CD8-positive, alpha-beta memory T cell (primary cell): ENCODE results near the gene PRKCZ. TPM values are rescaled to one million over a fixed set of nuclear protein-coding genes. Genes with fewer than 3 reads are reported as not detected.

Experiments
- CTCF ChIA-PET: fragments of 350-600 bp; sonication (Branson Sonifier 250); formaldehyde crosslinking; loops from one replicate; lab custom pipeline; 2021; ENCODE audit warnings: antibody characterized with exemption; lab: Charles Lee
- POLR2A ChIA-PET: fragments of 350-600 bp; sonication (Branson Sonifier 250); formaldehyde crosslinking; loops from one replicate; lab custom pipeline; 2021; ENCODE audit warnings: antibody characterized with exemption; lab: Charles Lee
- DNase-seq, 5 donors: peaks; one replicate each; pipeline versions ENCODE4 v3.0.0 to v3.0.0-alpha.2; 2020 to 2022; ENCODE audit warnings: mixed read lengths in 1 of 5
- H3K27ac ChIP-seq: one replicate; pipeline ENCODE4 v1.7.0; 2013; ENCODE audit warnings: low read depth, mild to moderate bottlenecking, low read length, moderate library complexity
- H3K27me3 ChIP-seq: 2 replicates; pipeline ENCODE4 v1.7.0; 2013; ENCODE audit warnings: low read length, mild to moderate bottlenecking; ENCODE audit not compliant: insufficient read depth, poor library complexity, severe bottlenecking
- H3K36me3 ChIP-seq: 2 replicates; pipeline ENCODE4 v1.7.0; 2013; ENCODE audit warnings: mild to moderate bottlenecking, low read length, moderate library complexity; ENCODE audit not compliant: insufficient read depth
- H3K4me1 ChIP-seq: 2 replicates; pipeline ENCODE4 v1.7.0; 2013; ENCODE audit warnings: mild to moderate bottlenecking, low read length, moderate library complexity; ENCODE audit not compliant: insufficient read depth
- H3K4me3 ChIP-seq: 2 replicates; pipeline ENCODE4 v1.7.0; 2013; ENCODE audit warnings: mild to moderate bottlenecking, low read length
- H3K9me3 ChIP-seq: 2 replicates; pipeline ENCODE4 v1.7.0; 2013; ENCODE audit warnings: mild to moderate bottlenecking, low read length
- H3K27ac Mint-ChIP-seq, 8 donors: one replicate each; pipeline ENCODE4 v1.8.0; 2020 to 2021; ENCODE audit warnings: mixed read lengths in 8 of 8, mild to moderate bottlenecking in 6 of 8, inconsistent platforms in 3 of 8, moderate library complexity in 3 of 8
- H3K27me3 Mint-ChIP-seq, 2 donors: one replicate each; pipeline ENCODE4 v1.8.0; 2020 to 2021; ENCODE audit warnings: mixed read lengths in 2 of 2, mild to moderate bottlenecking in 1 of 2, moderate library complexity in 1 of 2
- H3K36me3 Mint-ChIP-seq, 3 donors: one replicate each; pipeline ENCODE4 v1.8.0; 2020 to 2021; ENCODE audit warnings: mixed read lengths in 3 of 3, inconsistent platforms in 1 of 3, mild to moderate bottlenecking in 1 of 3
- H3K4me1 Mint-ChIP-seq, 3 donors: one replicate each; pipeline ENCODE4 v1.8.0; 2020 to 2021; ENCODE audit warnings: mixed read lengths in 3 of 3, inconsistent platforms in 1 of 3, mild to moderate bottlenecking in 1 of 3
- H3K4me3 Mint-ChIP-seq, 7 donors: one replicate each; pipeline ENCODE4 v1.8.0; 2020 to 2021; ENCODE audit warnings: mixed read lengths in 7 of 7, mild to moderate bottlenecking in 6 of 7, moderate library complexity in 4 of 7, inconsistent platforms in 2 of 7
- H3K9me3 Mint-ChIP-seq, 5 donors: one replicate each; pipeline ENCODE4 v1.8.0; 2020 to 2022; ENCODE audit warnings: mixed read lengths in 5 of 5, mild to moderate bottlenecking in 3 of 5, moderate library complexity in 2 of 5, inconsistent platforms in 1 of 5
- polyA plus RNA-seq: library from polyadenylated mRNA; unstranded; fragments of 300-500 nt; fragmentation: Illumina TruSeq; gene quantifications from one replicate; pipeline ENCODE4 v1.2.3, GENCODE V29; 2021
- total RNA-seq, 2 experiments: library from RNA; stranded (reverse); gene quantifications; one replicate each; pipeline ENCODE4 v1.2.3, GENCODE V29; 2021

The PRKCZ gene
- total and polyA plus RNA-seq, 3 experiments from 2014 or later = 13.8 to 17.4 (median 15.4) TPM

DNA sequence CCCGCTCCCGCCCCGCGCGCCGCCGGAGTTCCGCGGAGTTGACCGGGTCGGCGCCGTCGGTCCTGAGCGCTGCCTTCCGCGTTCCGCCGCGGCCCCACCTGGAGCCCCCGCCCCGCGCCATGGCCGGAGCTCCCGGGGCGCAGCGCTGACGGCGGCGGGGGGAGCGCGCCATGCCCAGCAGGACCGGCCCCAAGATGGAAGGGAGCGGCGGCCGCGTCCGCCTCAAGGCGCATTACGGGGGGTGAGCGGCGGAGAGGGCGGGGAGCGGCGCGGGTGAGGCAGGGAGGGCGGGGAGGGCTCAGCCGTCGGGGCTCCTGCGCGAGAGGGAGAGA is 216 bp downstream of the PRKCZ start:
- Histone ChIP-seq H3K4me3 (no peak overlapping the region), H3K4me1 (peaks cover 20% of the 10 kb centered on the region), H3K27ac (no peak overlapping the region), H3K36me3 (no peaks in the 10 kb centered on the region), H3K9me3 (no peaks in the 10 kb centered on the region), H3K27me3 (no peaks in the 10 kb centered on the region)
- no peak for DNase-seq
- peaks cover 6 to 8% of the 10 kb centered on the region in 2 donors for H3K27me3 Mint-ChIP-seq
- ChIA-PET POLR2A (interaction anchor here (1.1 kb wide), 1 partner anchor 98 kb away, joined by 3 read pairs; no protein-coding TSS in a partner anchor), CTCF (no interaction called here)
- no peak overlapping the region for H3K27ac Mint-ChIP-seq
- H3K9me3 Mint-ChIP-seq = no peaks in the 10 kb centered on the region
- peaks cover 11 to 35% (median 12%) of the 10 kb centered on the region in 3 donors for H3K4me1 Mint-ChIP-seq
- H3K36me3 Mint-ChIP-seq = peaks cover 0 to 2% (median 0%) of the 10 kb centered on the region in 3 donors
- H3K4me3 Mint-ChIP-seq = peak overlapping the region; percentile 19 to 89 (median 68)

DNA sequence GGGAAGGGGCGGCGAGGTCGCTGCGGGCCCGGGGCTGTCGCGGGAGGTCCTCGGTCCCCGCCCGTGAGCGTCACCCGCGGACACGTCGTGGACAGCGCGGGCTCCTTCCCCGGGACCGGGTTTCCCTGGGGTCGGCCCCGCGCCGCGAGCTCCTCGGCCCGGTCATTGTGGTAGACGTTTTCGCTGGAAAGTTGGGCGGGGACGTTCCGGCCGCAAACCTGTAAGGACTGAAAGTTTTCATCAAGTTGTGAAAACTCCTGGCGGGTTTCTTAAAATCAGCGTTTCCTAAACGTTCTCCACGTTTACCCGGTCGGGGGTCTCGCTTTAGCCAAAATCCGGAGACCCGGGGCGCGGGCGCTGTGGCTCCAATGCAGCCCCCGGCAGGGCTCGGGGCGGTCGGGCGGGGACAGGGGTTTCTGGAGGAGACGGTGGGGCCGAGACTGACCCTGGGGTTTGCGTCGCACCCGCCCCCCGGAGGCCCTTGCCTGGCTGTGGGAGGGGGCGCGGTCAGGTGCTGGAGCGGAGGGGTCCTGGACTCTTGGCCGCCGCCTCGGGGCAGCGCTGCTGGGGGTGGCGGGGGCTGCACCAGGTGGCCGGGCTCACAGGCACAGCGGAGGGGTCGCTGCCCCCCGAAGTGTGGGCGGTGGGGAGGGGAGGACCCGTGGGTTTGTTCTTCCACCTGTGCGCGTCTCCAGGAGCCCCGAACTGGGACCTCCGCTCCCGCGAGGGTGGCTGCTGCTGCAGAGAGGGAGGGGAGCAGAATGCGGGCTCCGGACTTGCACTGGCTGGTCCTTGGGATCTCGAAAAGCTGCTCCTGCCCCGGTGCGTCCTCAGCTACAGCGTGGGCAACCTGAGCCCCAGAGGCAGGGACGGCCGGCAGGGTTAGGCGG is 827 bp downstream of the PRKCZ start:
- DNase-seq = peak in 1 of 5 donors; percentile 11
- no peaks in the 10 kb centered on the region for H3K9me3 ChIP-seq
- peaks cover 17% of the 10 kb centered on the region for H3K4me1 ChIP-seq
- peaks cover 0 to 7% (median 0%) of the 10 kb centered on the region in 3 donors for H3K36me3 Mint-ChIP-seq
- H3K4me1 Mint-ChIP-seq = peaks cover 7 to 30% (median 8%) of the 10 kb centered on the region in 3 donors
- peak overlapping the region in 4 of 8 donors; percentile 26 to 95 (median 58) for H3K27ac Mint-ChIP-seq
- ChIA-PET CTCF (no interaction called here), POLR2A (no interaction called here)
- peaks cover 4 to 8% of the 10 kb centered on the region in 2 donors for H3K27me3 Mint-ChIP-seq
- H3K4me3 Mint-ChIP-seq = peak overlapping the region; percentile 72 to 89 (median 77)
- H3K36me3 ChIP-seq = no peaks in the 10 kb centered on the region
- H3K27ac ChIP-seq = no peak overlapping the region
- H3K27me3 ChIP-seq = no peaks in the 10 kb centered on the region
- peak overlapping the region; percentile 28 for H3K4me3 ChIP-seq
- no peaks in the 10 kb centered on the region for H3K9me3 Mint-ChIP-seq

DNA sequence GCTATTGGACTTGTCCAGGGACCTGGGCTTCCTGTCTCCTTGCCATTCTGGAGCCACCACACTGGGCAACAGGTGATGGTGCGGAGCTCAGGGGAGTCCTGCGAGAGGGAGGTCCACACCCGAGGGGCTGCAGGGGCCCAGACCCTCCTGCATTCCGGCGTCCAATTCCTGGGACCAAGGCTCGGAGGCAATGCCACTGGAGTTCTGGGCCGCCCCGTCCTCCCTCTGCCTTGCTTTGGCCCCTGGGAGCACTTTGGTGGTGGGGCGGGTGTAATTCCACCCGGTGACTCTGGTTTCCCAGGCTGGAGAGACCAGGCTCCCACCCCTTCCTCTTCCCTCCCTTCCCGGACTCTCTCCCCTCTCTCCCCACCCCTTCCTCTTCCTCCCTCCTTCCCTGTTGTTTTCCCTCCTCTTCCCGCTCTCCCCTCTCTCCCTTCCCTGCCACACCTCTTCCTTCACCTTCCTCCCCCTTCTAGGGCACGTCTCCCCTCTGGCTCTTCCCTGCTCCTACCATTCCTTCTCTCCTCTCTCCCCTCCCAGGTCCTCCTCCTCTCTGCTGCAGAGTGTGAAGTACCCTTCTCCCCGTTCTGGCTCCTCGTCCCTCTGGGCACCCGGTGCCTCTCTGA is 2.0 kb downstream of the PRKCZ start:
- Mint-ChIP-seq H3K27me3 (peaks cover 4 to 8% of the 10 kb centered on the region in 2 donors), H3K4me1 (peaks cover 7 to 30% (median 8%) of the 10 kb centered on the region in 3 donors), H3K4me3 (peak overlapping the region; percentile 72 to 89 (median 77)), H3K9me3 (no peaks in the 10 kb centered on the region), H3K27ac (peak overlapping the region in 3 of 8 donors; percentile 6 to 66 (median 55)), H3K36me3 (peaks cover 0 to 15% (median 0%) of the 10 kb centered on the region in 3 donors)
- no peaks in the 10 kb centered on the region for H3K27me3 ChIP-seq
- H3K4me1 ChIP-seq = peaks cover 17% of the 10 kb centered on the region
- H3K36me3 ChIP-seq = no peaks in the 10 kb centered on the region
- CTCF ChIA-PET = interaction anchor here (2.4 kb wide), 1 partner anchor 7 kb away, joined by 9 read pairs; no protein-coding TSS in a partner anchor
- no peaks in the 10 kb centered on the region for H3K9me3 ChIP-seq
- no peak for DNase-seq
- no peak overlapping the region for H3K27ac ChIP-seq
- POLR2A ChIA-PET = no interaction called here
- no peak overlapping the region for H3K4me3 ChIP-seq

DNA sequence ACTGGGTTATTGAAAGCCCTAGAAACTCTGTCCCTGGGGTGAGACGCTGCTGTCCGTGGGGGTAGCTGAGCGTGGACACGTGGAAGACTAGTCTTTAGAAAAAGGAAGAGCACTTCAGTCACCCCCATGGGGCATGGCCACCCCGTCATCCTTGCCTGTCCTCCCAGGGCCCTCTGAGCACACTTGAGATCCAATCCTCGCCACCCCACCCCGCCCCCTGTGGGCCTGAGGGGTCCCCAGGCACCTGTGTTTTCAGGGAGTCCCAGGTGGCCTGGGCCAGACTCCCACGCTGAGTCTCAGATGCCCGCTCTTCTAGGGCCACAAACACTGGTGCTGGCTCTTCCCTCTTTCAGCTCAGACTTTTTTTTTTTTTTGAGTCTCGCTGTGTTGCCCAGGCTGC is 2.5 kb downstream of the PRKCZ start:
- H3K27me3 ChIP-seq = no peaks in the 10 kb centered on the region
- no peaks in the 10 kb centered on the region for H3K9me3 Mint-ChIP-seq
- H3K4me1 ChIP-seq = peaks cover 17% of the 10 kb centered on the region
- H3K27ac Mint-ChIP-seq = peak overlapping the region in 2 of 8 donors; percentile 12 to 55
- H3K4me3 Mint-ChIP-seq = peak overlapping the region; percentile 43 to 89 (median 65)
- peaks cover 7 to 30% (median 8%) of the 10 kb centered on the region in 3 donors for H3K4me1 Mint-ChIP-seq
- POLR2A ChIA-PET = interaction anchor here (0.5 kb wide), 1 partner anchor 10 kb away, joined by 4 read pairs; no protein-coding TSS in a partner anchor
- H3K36me3 ChIP-seq = no peaks in the 10 kb centered on the region
- no peaks in the 10 kb centered on the region for H3K9me3 ChIP-seq
- no peak for DNase-seq
- peaks cover 4 to 8% of the 10 kb centered on the region in 2 donors for H3K27me3 Mint-ChIP-seq
- H3K4me3 ChIP-seq = no peak overlapping the region
- H3K36me3 Mint-ChIP-seq = peaks cover 0 to 21% (median 0%) of the 10 kb centered on the region in 3 donors
- CTCF ChIA-PET = interaction anchor here (2.4 kb wide), 1 partner anchor 8 kb away, joined by 9 read pairs; no protein-coding TSS in a partner anchor
- H3K27ac ChIP-seq = no peak overlapping the region

DNA sequence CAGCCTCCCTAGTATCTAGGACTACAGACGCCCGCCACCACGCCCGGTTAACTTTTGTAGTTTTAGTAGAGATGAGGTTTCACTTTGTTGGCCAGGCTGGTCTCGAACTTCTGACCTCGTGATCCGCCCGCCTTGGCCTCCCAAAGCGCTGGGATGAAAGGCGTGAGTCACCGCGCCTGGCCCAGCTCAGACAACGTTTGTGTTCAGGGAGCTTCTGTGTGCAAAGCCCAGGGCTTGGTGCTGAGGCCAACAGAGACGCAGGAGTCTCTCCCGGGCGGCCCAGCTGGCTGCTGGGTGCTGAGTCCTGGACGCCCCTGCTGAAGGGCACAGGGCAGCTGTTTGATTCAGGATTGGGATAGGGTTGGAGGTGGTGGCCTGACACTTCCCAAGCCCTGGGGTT is 3.0 kb downstream of the PRKCZ start:
- Mint-ChIP-seq H3K4me1 (peaks cover 7 to 30% (median 8%) of the 10 kb centered on the region in 3 donors), H3K27me3 (peaks cover 4 to 7% of the 10 kb centered on the region in 2 donors), H3K9me3 (no peaks in the 10 kb centered on the region), H3K4me3 (peak overlapping the region; percentile 37 to 89 (median 59)), H3K27ac (peak overlapping the region in 2 of 8 donors; percentile 55 to 77), H3K36me3 (peaks cover 0 to 25% (median 0%) of the 10 kb centered on the region in 3 donors)
- no peaks in the 10 kb centered on the region for H3K36me3 ChIP-seq
- H3K4me1 ChIP-seq = peaks cover 17% of the 10 kb centered on the region
- POLR2A ChIA-PET = interaction anchor here (0.5 kb wide), 1 partner anchor 11 kb away, joined by 4 read pairs; no protein-coding TSS in a partner anchor
- H3K4me3 ChIP-seq = no peak overlapping the region
- no peak for DNase-seq
- no peaks in the 10 kb centered on the region for H3K9me3 ChIP-seq
- H3K27ac ChIP-seq = no peak overlapping the region
- CTCF ChIA-PET = interaction anchor here (2.4 kb wide), 1 partner anchor 9 kb away, joined by 9 read pairs; no protein-coding TSS in a partner anchor
- no peaks in the 10 kb centered on the region for H3K27me3 ChIP-seq

DNA sequence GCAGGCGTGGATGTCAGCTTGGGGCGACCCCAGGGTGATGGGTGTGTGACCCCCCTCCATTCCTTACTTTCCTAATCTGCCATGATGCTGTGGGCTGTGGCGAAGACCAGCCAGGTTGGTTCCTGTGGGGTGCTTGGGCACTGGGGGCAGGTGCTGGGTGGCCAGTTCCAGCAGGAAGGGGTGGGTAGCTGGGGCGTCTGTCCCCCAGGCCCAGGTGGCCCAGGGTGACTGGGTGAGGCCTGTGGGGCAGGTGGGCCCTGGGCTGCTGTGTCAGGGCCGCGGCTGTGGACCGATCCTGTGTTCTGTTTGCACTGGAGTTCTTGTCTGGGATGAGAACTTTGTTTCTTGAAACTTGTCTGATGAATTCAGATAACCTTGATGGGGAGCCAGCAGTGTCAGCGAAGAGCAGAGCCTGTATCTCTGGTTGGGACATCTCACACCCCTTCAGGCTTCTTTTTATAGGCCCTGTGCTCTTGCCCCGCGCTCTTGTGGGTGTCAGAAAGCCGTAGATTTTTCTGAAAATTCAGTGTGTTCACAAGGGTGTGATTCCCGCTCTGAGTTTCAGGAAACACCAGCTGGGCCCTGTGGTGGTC is 3.7 kb downstream of the PRKCZ start:
- peaks cover 2 to 4% of the 10 kb centered on the region in 2 donors for H3K27me3 Mint-ChIP-seq
- ChIA-PET POLR2A (no interaction called here), CTCF (interaction anchor here (2.4 kb wide), 1 partner anchor 9 kb away, joined by 9 read pairs; no protein-coding TSS in a partner anchor)
- no peaks in the 10 kb centered on the region for H3K9me3 Mint-ChIP-seq
- Histone ChIP-seq H3K36me3 (no peaks in the 10 kb centered on the region), H3K4me3 (no peak overlapping the region), H3K27ac (no peak overlapping the region), H3K4me1 (peaks cover 17% of the 10 kb centered on the region), H3K27me3 (no peaks in the 10 kb centered on the region), H3K9me3 (no peaks in the 10 kb centered on the region)
- H3K4me1 Mint-ChIP-seq = peaks cover 6 to 29% (median 8%) of the 10 kb centered on the region in 3 donors
- H3K36me3 Mint-ChIP-seq = peaks cover 0 to 28% (median 0%) of the 10 kb centered on the region in 3 donors
- H3K4me3 Mint-ChIP-seq = peak overlapping the region in 4 of 7 donors; percentile 11 to 46 (median 34)
- peak overlapping the region in 2 of 8 donors; percentile 63 to 79 for H3K27ac Mint-ChIP-seq
- no peak for DNase-seq

DNA sequence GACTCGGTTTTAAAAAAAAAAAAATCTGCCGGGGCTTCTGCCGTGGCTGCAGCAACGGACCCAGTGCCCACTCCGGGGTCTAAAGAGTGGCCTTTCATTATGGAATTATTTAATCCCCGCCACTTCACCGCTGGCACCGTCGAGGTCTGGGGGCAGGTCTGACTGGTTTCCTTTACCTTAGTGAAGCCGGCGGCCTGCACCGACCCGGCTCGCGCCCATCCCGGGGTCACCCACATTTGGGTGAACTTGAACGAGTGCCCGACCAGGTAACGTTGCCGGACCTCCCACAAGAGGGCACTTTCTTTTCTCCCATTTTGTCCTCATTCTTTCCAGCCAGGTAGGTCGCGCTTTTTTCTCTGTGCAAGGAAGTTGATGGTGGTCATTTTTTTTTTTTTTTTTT is 4.3 kb downstream of the PRKCZ start:
- Mint-ChIP-seq H3K36me3 (peaks cover 0 to 35% (median 2%) of the 10 kb centered on the region in 3 donors), H3K4me3 (no peak overlapping the region), H3K27me3 (peaks cover 0 to 2% of the 10 kb centered on the region in 2 donors), H3K4me1 (peaks cover 0 to 23% (median 3%) of the 10 kb centered on the region in 3 donors), H3K27ac (no peak overlapping the region), H3K9me3 (no peaks in the 10 kb centered on the region)
- Histone ChIP-seq H3K27me3 (no peaks in the 10 kb centered on the region), H3K9me3 (no peaks in the 10 kb centered on the region), H3K4me1 (peaks cover 11% of the 10 kb centered on the region), H3K4me3 (no peak overlapping the region), H3K36me3 (no peaks in the 10 kb centered on the region), H3K27ac (no peak overlapping the region)
- DNase-seq = no peak
- CTCF ChIA-PET = interaction anchor here (2.4 kb wide), 1 partner anchor 10 kb away, joined by 9 read pairs; no protein-coding TSS in a partner anchor
- POLR2A ChIA-PET = no interaction called here
